Measurements from ENCODE around the gene SEC22C.

DNA sequence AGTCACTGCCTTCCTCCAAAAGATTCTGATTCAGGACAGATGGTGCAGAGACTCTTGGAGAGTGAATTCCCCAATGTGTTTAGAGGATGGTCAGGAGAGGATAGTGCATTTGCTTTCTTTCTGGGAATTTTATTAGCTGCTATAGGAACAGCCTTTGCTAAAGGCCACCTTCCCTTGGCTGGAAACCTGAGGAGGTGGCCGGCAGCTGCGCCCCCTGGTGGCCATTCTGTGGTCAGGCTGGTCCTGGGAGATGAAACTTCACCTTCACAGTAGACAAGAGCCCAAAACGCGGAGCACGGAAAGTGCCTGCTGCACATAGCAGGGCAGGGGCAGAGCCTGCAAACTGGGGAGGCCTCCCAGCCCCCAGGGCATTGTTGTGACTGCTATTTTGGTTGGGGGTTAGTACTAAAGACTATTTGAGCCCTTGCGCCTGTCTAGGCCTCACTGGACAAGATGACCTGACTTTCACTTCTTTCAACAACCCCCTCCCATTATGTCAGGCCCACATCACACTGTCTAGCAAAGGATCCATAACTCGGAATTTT lies 34.3 kb downstream of the SEC22C start:
- TF ChIP-seq, protein P1, sequence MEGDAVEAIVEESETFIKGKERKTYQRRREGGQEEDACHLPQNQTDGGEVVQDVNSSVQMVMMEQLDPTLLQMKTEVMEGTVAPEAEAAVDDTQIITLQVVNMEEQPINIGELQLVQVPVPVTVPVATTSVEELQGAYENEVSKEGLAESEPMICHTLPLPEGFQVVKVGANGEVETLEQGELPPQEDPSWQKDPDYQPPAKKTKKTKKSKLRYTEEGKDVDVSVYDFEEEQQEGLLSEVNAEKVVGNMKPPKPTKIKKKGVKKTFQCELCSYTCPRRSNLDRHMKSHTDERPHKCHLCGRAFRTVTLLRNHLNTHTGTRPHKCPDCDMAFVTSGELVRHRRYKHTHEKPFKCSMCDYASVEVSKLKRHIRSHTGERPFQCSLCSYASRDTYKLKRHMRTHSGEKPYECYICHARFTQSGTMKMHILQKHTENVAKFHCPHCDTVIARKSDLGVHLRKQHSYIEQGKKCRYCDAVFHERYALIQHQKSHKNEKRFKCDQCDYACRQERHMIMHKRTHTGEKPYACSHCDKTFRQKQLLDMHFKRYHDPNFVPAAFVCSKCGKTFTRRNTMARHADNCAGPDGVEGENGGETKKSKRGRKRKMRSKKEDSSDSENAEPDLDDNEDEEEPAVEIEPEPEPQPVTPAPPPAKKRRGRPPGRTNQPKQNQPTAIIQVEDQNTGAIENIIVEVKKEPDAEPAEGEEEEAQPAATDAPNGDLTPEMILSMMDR (IDR thresholded peaks at IDR 0.05), result peak; percentile 85 to 99 (median 98)
- no peak for TF ChIP-seq POLR2A (IDR thresholded peaks at IDR 0.05)
